Measurements from ENCODE around the gene CPA1.

GRCh38 chr7:130345725-130346124 is 34.6 kb upstream of the CPA1 start:
- TF ChIP-seq ATF3 (IDR thresholded peaks at IDR 0.05; ENCODE audit: borderline replicate concordance, extremely low read depth, low read depth, low read length) (no peak), TCF7 (IDR thresholded peaks at IDR 0.05; ENCODE audit: borderline replicate concordance) (no peak), CTCF (IDR thresholded peaks at IDR 0.05 in 2 of 3, conservative IDR thresholded peaks at IDR 0.05 in 1 of 3; ENCODE audit: control insufficient read depth in 2 of 3, extremely low read depth in 1 of 3, insufficient read depth in 1 of 3, low read depth in 3 of 3, low read length in 3 of 3) (no peak), RCOR1 (conservative IDR thresholded peaks at IDR 0.05; ENCODE audit: low read depth, low read length) (no peak), RFX5 (IDR thresholded peaks at IDR 0.05; ENCODE audit: low read depth, low read length) (no peak), CREB1 (IDR thresholded peaks at IDR 0.05; ENCODE audit: low read depth) (no peak), BMI1 (IDR thresholded peaks at IDR 0.05; ENCODE audit: borderline replicate concordance) (no peak), ZNF274 (IDR thresholded peaks at IDR 0.05; ENCODE audit: insufficient read depth, insufficient read length) (no peak), MEF2B (IDR thresholded peaks at IDR 0.05; ENCODE audit: partially characterized antibody, poor library complexity, severe bottlenecking) (no peak), GABPA (IDR thresholded peaks at IDR 0.05; ENCODE audit: low read depth) (no peak)
- TF ChIP-seq, protein P1, sequence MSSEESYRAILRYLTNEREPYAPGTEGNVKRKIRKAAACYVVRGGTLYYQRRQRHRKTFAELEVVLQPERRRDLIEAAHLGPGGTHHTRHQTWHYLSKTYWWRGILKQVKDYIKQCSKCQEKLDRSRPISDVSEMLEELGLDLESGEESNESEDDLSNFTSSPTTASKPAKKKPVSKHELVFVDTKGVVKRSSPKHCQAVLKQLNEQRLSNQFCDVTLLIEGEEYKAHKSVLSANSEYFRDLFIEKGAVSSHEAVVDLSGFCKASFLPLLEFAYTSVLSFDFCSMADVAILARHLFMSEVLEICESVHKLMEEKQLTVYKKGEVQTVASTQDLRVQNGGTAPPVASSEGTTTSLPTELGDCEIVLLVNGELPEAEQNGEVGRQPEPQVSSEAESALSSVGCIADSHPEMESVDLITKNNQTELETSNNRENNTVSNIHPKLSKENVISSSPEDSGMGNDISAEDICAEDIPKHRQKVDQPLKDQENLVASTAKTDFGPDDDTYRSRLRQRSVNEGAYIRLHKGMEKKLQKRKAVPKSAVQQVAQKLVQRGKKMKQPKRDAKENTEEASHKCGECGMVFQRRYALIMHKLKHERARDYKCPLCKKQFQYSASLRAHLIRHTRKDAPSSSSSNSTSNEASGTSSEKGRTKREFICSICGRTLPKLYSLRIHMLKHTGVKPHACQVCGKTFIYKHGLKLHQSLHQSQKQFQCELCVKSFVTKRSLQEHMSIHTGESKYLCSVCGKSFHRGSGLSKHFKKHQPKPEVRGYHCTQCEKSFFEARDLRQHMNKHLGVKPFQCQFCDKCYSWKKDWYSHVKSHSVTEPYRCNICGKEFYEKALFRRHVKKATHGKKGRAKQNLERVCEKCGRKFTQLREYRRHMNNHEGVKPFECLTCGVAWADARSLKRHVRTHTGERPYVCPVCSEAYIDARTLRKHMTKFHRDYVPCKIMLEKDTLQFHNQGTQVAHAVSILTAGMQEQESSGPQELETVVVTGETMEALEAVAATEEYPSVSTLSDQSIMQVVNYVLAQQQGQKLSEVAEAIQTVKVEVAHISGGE (CRISPR knock-in tag; IDR thresholded peaks at IDR 0.05): no peak
